H9 (cell line): Measurements from ENCODE around the gene C1orf52. TPM values are rescaled to one million over a fixed set of nuclear protein-coding genes. Genes with fewer than 3 reads are reported as not detected.

Experiments used
- DNase-seq: peaks from one replicate; pipeline ENCODE4 v3.0.0-alpha.2; 2017
- H2AFZ ChIP-seq: one replicate; pipeline ENCODE4 v1.6.1; 2013; ENCODE audit warnings: mild to moderate bottlenecking, low read length, control low read depth, moderate library complexity
- H2AK5ac ChIP-seq: 2 replicates; pipeline ENCODE4 v1.6.1; 2013; ENCODE audit warnings: low read length, control low read depth, mixed read lengths; ENCODE audit not compliant: insufficient read length
- H2BK120ac ChIP-seq: one replicate; pipeline ENCODE4 v1.6.1; 2013; ENCODE audit warnings: low read depth, mild to moderate bottlenecking, low read length, control low read depth, inconsistent platforms; ENCODE audit not compliant: poor library complexity, severe bottlenecking
- H2BK12ac ChIP-seq: 2 replicates; pipeline ENCODE4 v1.6.1; 2013; ENCODE audit warnings: low read length, control low read depth, mixed read lengths, low read depth; ENCODE audit not compliant: insufficient read length
- H2BK15ac ChIP-seq: 2 replicates; pipeline ENCODE4 v1.6.1; 2013; ENCODE audit warnings: low read depth, low read length, control low read depth
- H2BK20ac ChIP-seq: one replicate; pipeline ENCODE4 v1.6.1; 2013; ENCODE audit warnings: low read depth, mild to moderate bottlenecking, low read length, control low read depth, inconsistent platforms; ENCODE audit not compliant: poor library complexity, severe bottlenecking
- H2BK5ac ChIP-seq: 2 replicates; pipeline ENCODE4 v1.6.1; 2013; ENCODE audit warnings: low read length, control low read depth, mixed read lengths; ENCODE audit not compliant: insufficient read length
- H3K14ac ChIP-seq: 2 replicates; pipeline ENCODE4 v1.6.1; 2013; ENCODE audit warnings: low read length, control low read depth; ENCODE audit not compliant: insufficient read depth
- H3K18ac ChIP-seq: 2 replicates; pipeline ENCODE4 v1.6.1; 2013; ENCODE audit warnings: low read depth, mild to moderate bottlenecking, mixed read lengths, low read length, control low read depth; ENCODE audit not compliant: insufficient read length
- H3K23ac ChIP-seq: 2 replicates; pipeline ENCODE4 v1.6.1; 2013; ENCODE audit warnings: low read length, control low read depth, mixed read lengths, low read depth; ENCODE audit not compliant: insufficient read length
- H3K23me2 ChIP-seq: 2 replicates; pipeline ENCODE4 v1.6.1; 2013; ENCODE audit warnings: low read depth, mild to moderate bottlenecking, mixed read lengths, low read length, control low read depth; ENCODE audit not compliant: insufficient read length, poor library complexity, severe bottlenecking
- H3K27ac ChIP-seq: 2 replicates; pipeline ENCODE4 v1.5.1; 2013; ENCODE audit warnings: low read length, control low read depth, mixed read lengths, low read depth; ENCODE audit not compliant: insufficient read length
- H3K27me3 ChIP-seq: 2 replicates; pipeline ENCODE4 v1.6.1; 2013; ENCODE audit warnings: low read length, control low read depth, inconsistent platforms; ENCODE audit not compliant: insufficient read depth
- H3K4ac ChIP-seq: 2 replicates; pipeline ENCODE4 v1.6.1; 2013; ENCODE audit warnings: low read depth, mild to moderate bottlenecking, control low read depth, inconsistent platforms, low read length, moderate library complexity
- H3K4me1 ChIP-seq: 2 replicates; pipeline ENCODE4 v1.6.1; 2013; ENCODE audit warnings: low read length, control low read depth, inconsistent platforms; ENCODE audit not compliant: insufficient read depth
- H3K4me2 ChIP-seq: 2 replicates; pipeline ENCODE4 v1.6.1; 2013; ENCODE audit warnings: low read length, control low read depth, mixed read lengths; ENCODE audit not compliant: insufficient read length, insufficient read depth
- H3K56ac ChIP-seq: 2 replicates; pipeline ENCODE4 v1.6.1; 2013; ENCODE audit warnings: low read depth, mild to moderate bottlenecking, mixed read lengths, low read length, control low read depth; ENCODE audit not compliant: insufficient read length
- H3K79me1 ChIP-seq: 2 replicates; pipeline ENCODE4 v1.6.1; 2013; ENCODE audit warnings: low read depth, mild to moderate bottlenecking, moderate library complexity, low read length, control low read depth, inconsistent platforms; ENCODE audit not compliant: insufficient read depth, poor library complexity, severe bottlenecking
- H3K79me2 ChIP-seq: 2 replicates; pipeline ENCODE4 v1.6.1; 2013; ENCODE audit warnings: low read length, control low read depth, inconsistent platforms; ENCODE audit not compliant: insufficient read depth
- H3K9ac ChIP-seq: 2 replicates; pipeline ENCODE4 v1.6.1; 2013; ENCODE audit warnings: low read length, control low read depth, mixed read lengths; ENCODE audit not compliant: insufficient read length; ENCODE audit errors: extremely low read depth
- H3K9me3 ChIP-seq: one replicate; pipeline ENCODE4 v1.6.1; 2013; ENCODE audit warnings: low read depth, low read length, inconsistent platforms; ENCODE audit not compliant: control insufficient read depth
- H3T11ph ChIP-seq: one replicate; pipeline ENCODE4 v1.6.1; 2013; ENCODE audit warnings: mild to moderate bottlenecking, low read length, control low read depth, inconsistent platforms
- H4K20me1 ChIP-seq: one replicate; pipeline ENCODE4 v1.6.1; 2013; ENCODE audit not compliant: control insufficient read depth, insufficient read length, insufficient read depth
- H4K5ac ChIP-seq: 2 replicates; pipeline ENCODE4 v1.6.1; 2013; ENCODE audit warnings: low read depth, mild to moderate bottlenecking, mixed read lengths, low read length, control low read depth; ENCODE audit not compliant: insufficient read length
- H4K8ac ChIP-seq: replicated peaks from 2 replicates; pipeline ENCODE4 v1.6.1; 2013; ENCODE audit warnings: low read length, control low read depth, mixed read lengths, low read depth; ENCODE audit not compliant: insufficient read length
- H4K91ac ChIP-seq: 2 replicates; pipeline ENCODE4 v1.6.1; 2013; ENCODE audit warnings: low read depth, mild to moderate bottlenecking, moderate library complexity, mixed read lengths, low read length, control low read depth; ENCODE audit not compliant: insufficient read length
- H3K27ac Mint-ChIP-seq, 3 experiments: 2 replicates in 2 of 3; 3 replicates in 1 of 3; pipeline ENCODE4 v1.8.0; 2020 to 2021; ENCODE audit warnings: mixed read lengths in 3 of 3, mild to moderate bottlenecking in 1 of 3, moderate library complexity in 1 of 3
- H3K27me3 Mint-ChIP-seq: 2 replicates; pipeline ENCODE4 v1.8.0; 2021; ENCODE audit warnings: low read depth, mild to moderate bottlenecking, moderate library complexity, mixed read lengths
- H3K36me3 Mint-ChIP-seq, 3 experiments: 2 replicates in 2 of 3; 3 replicates in 1 of 3; pipeline ENCODE4 v1.8.0; 2020 to 2021; ENCODE audit warnings: low read depth in 3 of 3, mixed read lengths in 3 of 3; ENCODE audit not compliant: insufficient read depth in 1 of 3
- H3K4me1 Mint-ChIP-seq, 2 experiments: 2 replicates each; pipeline ENCODE4 v1.8.0; 2020; ENCODE audit warnings: mixed read lengths in 2 of 2
- H3K4me3 Mint-ChIP-seq, 2 experiments: 2 replicates in 1 of 2; 3 replicates in 1 of 2; pipeline ENCODE4 v1.8.0; 2020 to 2021; ENCODE audit warnings: mild to moderate bottlenecking in 2 of 2, mixed read lengths in 2 of 2, moderate library complexity in 1 of 2
- H3K9me3 Mint-ChIP-seq, 2 experiments: 2 replicates in 1 of 2; 3 replicates in 1 of 2; pipeline ENCODE4 v1.8.0; 2020; ENCODE audit warnings: mild to moderate bottlenecking in 2 of 2, mixed read lengths in 2 of 2, moderate library complexity in 1 of 2
- WGBS: extraction: QIAGEN DNeasy Blood & Tissue Kit; methylation state at CpG from one replicate; pipeline ENCODE4 v1.1.7; 2013; ENCODE audit warnings: missing lambda C conversion rate, low lambda C conversion rate, mixed read lengths; ENCODE audit not compliant: insufficient read length; ENCODE audit errors: extremely low coverage; 5-methylcytosine and 5-hydroxymethylcytosine counted together
- total RNA-seq: library from RNA; stranded (reverse); gene quantifications from 2 replicates; pipeline ENCODE4 v1.2.1, GENCODE V29; 2021
- TF ChIP-seq, protein P1 (sequence below): fragments of 200-600 bp; sonication (generic); conservative IDR thresholded peaks from 3 replicates; pipeline ENCODE4 v1.8.0; 2021; ENCODE audit warnings: antibody characterized with exemption, mild to moderate bottlenecking

C1orf52 gene
- total RNA-seq, 1 experiment from 2014 or later = 45.1 TPM

DNA sequence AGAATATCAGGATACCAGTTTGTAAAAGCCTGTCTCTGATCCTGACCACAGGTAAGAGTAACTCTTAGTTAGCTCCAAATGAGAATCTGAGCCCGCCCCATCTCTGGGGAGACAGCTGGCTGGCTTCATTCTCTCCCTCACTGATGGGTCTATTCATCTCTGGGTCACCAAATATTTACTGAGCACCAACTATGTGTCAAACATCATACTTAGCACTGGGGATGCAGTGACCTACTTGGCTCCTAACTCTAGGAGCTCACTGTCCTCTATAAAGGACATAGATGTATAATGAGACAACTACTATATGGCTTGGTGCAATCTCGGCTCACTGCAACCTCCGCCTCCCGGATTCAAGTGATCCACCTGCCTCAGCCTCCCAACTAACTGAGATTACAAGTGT is 46.8 kb upstream of the C1orf52 start:
- Mint-ChIP-seq H3K4me3 (no peak overlapping the region), H3K4me1 (peaks cover 15 to 18% of the 10 kb centered on the region in 2 experiments)

More for the DNA sequence above, 46.8 kb upstream of the C1orf52 start:
- H3K9ac ChIP-seq = no peak overlapping the region
- H3K4ac ChIP-seq = no peak overlapping the region
- H3K79me1 ChIP-seq = no peaks in the 10 kb centered on the region
- no peak overlapping the region for H4K5ac ChIP-seq
- H3K18ac ChIP-seq = no peak overlapping the region
- H3K23me2 ChIP-seq = no peaks in the 10 kb centered on the region
- H2BK12ac ChIP-seq = no peak overlapping the region
- no peak overlapping the region for H3K4me2 ChIP-seq
- TF ChIP-seq, protein P1, sequence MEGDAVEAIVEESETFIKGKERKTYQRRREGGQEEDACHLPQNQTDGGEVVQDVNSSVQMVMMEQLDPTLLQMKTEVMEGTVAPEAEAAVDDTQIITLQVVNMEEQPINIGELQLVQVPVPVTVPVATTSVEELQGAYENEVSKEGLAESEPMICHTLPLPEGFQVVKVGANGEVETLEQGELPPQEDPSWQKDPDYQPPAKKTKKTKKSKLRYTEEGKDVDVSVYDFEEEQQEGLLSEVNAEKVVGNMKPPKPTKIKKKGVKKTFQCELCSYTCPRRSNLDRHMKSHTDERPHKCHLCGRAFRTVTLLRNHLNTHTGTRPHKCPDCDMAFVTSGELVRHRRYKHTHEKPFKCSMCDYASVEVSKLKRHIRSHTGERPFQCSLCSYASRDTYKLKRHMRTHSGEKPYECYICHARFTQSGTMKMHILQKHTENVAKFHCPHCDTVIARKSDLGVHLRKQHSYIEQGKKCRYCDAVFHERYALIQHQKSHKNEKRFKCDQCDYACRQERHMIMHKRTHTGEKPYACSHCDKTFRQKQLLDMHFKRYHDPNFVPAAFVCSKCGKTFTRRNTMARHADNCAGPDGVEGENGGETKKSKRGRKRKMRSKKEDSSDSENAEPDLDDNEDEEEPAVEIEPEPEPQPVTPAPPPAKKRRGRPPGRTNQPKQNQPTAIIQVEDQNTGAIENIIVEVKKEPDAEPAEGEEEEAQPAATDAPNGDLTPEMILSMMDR = no peak
- no peak overlapping the region for H2BK5ac ChIP-seq
- no peaks in the 10 kb centered on the region for H4K20me1 ChIP-seq
- Mint-ChIP-seq H3K9me3 (no peaks in the 10 kb centered on the region; a peak in 1 of 5 replicates), H3K36me3 (no peaks in the 10 kb centered on the region), H3K27me3 (no peaks in the 10 kb centered on the region; the same call in 1 of the 2 replicates), H3K27ac (no peak overlapping the region)
- H3K14ac ChIP-seq = no peak overlapping the region
- H3K79me2 ChIP-seq = no peaks in the 10 kb centered on the region
- no peak for DNase-seq
- no peak overlapping the region for H3K27ac ChIP-seq
- no peak overlapping the region for H2BK120ac ChIP-seq
- peaks cover 7% of the 10 kb centered on the region; the same call in 1 of the 2 replicates for H3K4me1 ChIP-seq
- no peak overlapping the region for H4K8ac ChIP-seq
- H3K9me3 ChIP-seq = no peaks in the 10 kb centered on the region
- no peak overlapping the region for H2BK20ac ChIP-seq
- H4K91ac ChIP-seq = no peak overlapping the region
- no peaks in the 10 kb centered on the region for H3K27me3 ChIP-seq
- no peak overlapping the region for H3K23ac ChIP-seq
- whole genome bisulfite sequencing = no CpG with 5 or more reads among the region's 4 CpGs
- no peak overlapping the region for H2BK15ac ChIP-seq
- H2AK5ac ChIP-seq = no peak overlapping the region
- H3K56ac ChIP-seq = no peak overlapping the region
- H3T11ph ChIP-seq = no peak overlapping the region
- no peak overlapping the region for H2AFZ ChIP-seq
